Measurements from ENCODE around the gene LHFPL5.

LHFPL5 gene

DNA sequence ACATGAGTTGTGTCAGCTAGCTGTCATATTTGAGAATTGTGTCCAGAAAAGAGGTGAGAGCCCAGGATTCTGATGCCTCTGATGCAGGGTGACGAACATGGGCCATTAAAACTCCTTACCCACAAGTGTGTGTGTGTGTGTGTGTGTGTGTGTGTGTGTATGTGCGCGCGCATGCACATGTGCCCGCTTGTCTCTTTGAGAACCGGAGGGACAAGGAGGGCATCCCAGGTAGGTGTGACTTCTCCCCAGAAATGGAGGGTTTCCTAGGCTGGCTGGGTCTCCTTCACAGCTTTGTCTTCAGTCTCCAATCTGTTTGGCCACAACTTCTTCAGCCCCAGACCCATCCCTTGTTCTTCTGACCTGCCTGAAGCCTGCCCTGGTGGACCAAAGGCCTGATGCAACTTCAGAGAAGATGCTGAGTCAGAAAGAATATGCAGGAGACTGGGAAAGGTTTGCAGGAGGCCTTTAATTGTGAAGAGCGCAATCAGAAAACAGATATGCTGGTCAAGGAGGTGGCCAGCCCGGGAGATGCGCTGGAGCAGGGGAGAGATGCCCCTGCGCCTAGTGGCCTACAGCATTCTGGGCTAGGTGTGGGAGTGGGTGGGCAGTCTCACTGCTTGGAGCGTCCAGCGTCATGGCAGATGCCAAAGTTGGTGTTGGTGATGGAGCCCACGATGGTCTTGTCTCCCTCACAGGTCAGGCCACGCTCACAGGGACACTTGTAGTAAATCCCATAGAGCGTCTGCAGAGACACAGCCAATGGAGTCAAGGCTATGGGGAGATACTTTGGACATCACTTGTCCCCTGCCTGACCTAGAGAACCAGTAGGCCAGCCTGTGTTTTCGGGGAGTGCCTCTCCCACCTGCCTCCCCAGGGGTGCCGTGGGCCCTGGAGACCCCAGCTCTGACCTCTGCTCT, 10.4 kb upstream of the LHFPL5 start:
- no peak for DNase-seq

DNA sequence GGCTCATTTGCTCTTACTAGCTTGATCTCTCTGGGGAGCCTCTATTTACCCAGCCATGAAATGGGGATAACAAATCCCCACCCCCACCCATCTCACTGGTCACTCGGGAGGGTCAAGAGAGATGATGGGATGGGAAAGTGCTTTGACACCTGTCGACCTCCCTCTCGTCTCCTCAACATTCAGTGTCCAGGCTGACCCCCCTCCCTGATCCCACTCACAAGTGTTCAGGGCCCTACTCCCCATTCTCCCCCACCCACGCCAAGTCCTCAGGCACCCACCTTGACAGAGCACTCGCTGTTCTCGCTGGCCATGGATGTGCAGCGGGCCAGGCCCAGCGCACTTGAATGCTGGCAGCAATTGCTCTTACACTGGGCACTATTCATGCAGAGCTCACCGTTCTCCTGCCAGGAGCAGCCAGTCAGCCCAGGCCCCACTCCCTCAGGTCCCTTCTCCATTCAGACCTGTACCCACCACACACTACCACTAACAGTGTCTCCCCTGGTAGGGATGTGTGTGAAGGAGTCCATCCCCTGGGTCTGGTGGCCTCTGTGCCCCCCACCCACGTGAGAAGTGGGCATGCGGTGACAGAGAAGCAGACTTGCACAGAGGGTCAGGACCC, 9.6 kb upstream of the LHFPL5 start:
- DNase-seq = no peak

DNA sequence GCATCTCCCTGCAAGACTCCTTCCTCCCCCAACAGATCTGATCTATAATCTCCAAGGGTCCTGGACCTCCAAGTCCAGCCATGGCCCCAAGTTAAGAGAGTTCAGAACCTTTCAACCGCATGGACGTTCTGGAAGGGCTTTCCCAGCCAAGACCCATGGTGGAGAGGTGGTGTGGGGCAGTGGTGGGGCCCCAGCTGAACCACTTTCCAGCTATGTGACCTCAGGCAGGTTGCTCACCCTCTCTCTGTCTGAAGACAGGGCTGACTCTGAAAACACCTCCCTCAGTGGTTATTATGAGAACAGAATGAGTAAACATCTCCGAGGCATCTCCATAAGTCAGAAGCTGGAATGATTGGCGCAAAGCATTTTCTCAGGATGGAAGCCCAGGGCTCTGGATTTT, 8.9 kb upstream of the LHFPL5 start:
- DNase-seq = no peak

DNA sequence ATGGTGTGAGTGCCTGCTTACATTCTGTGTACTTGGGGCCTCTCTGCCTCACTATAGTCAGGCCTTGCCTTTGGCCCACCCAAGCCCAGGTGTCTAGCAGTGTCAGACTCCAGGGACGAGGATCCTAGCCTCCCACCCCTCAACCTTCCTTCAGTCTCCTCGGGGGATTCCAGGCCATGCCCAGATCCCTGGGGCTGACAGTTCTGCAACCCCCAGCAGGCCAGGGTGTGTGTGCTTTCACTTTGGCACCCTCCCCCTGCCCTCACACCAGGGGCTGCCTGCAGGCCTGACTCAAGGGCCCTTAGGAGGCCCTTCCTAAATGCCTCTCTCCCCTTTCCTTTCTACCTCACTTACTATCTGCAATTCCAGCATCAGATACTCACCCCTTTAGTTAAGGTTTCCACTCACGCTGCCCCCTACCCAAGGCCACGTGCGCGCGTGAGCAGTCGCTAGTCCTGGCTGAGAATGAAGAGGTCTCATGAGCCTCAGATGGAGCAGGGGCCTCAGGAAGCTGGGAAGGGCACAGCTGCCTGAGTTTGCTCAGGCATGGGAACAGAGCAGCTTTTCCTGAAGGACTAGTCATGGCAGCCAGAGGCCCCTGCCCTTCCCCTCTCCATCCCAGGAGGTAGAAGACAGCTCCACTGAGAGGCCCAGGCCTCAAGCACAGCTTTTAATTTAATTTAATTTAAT, 7.2 kb upstream of the LHFPL5 start:
- no peak for DNase-seq

DNA sequence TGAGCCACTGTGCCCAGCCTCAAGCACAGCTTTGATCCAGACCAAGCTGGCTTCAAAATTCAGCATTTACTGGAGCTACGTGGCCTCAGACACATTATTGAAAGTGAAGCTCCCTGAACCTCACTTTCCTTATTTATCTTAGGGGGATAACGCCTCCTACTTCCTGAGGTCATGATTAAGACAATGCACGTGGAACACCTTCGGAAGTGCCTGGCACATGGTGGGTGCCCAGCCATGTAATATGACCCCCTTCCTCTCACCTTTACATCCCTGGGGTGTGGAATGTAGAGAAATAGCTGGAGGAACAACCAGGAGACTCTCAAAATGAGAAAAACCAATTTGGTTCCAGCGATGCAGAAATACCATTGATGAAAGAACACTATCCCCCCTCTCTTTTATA, 6.4 kb upstream of the LHFPL5 start:
- DNase-seq = no peak

DNA sequence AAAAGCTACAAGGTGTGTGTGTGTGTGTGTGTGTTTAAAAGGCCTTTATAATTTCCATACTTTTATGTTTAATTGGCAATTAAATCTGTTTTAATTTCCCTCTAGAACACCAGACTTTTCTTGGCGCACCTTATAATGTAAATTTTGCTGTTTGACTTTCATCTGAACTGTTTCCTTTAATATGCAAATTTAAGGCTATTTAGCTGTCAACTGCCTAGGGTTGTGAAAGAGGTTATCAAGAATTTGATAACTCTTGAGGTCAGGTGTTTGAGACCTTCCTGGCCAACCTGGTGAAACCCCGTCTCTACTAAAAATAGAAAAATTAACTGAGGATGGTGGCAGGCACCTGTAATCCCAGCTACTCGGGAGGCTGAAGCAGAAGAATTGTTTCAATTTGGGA, 4.0 kb upstream of the LHFPL5 start:
- DNase-seq = no peak

DNA sequence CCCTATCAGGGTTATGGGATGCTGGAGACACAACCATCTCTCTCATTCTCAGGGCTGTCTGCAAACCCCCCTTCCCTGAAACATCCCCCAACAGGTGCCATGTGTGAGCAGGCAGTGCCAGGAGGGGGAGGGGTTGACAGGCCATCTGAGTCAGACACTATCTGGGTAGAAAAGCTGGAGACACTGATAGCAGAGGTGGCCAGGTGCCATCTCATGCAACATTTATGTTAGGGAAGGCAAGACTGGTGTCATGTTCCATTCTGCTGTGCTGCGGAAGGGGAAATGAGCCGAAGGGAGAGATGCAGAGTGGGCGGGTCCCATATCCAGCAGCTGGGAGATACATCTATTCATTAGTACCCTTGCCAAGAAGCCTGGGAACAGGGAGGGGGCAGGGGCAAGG, 3.5 kb downstream of the LHFPL5 start:
- DNase-seq = no peak

DNA sequence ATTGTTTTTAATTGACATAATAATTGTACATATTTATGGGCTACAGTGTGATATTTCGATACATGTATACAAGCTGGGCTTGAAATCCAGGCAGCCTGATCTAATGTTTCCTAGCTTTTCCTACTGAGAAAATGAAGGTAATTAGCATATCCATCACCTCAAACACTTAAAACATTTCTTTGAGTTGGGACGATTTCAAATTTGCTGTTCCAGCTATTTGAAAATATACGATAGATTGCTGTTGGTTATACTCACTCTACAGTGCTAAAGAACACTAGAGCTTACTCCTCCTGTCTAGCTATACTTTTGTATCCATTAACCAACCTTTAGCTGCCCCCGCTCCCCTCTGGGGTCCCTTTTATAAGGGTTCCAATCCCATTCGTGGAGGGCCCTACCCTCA, 4.7 kb downstream of the LHFPL5 start:
- no peak for DNase-seq

DNA sequence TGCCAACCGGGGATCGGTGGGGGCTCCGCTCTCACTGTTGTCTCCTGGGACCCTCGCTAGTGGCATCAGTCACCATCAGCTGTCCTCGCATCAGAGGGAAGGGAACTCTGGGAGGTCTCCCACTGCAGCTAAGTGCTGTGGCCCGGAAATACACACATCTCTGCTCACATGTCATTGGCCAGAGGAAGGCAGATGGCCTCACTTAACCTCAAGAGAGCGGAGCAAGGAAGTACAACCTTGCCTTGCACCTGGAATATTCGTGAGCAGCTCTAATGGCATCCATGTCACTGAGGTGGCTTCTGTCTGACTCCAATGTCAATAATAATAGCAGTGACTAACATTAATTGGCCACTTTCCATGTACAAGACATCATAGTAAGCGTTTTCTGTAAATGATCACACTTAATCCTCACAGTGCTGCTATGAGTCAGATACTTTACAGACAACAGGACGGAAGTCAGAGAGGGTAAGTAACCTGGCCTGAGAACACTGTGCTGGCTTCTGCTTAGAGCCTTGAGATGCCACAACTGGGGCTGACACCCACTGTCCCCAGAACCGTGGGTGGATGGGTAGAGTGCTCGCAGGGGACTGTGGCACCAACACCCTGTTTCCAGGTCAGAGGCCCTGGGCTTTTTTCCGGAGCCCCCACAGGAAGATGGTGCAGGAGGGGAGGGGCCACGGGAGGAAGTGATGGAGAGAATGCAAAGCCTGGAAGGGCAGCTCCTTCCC, 6.0 kb downstream of the LHFPL5 start:
- DNase-seq = no peak

DNA sequence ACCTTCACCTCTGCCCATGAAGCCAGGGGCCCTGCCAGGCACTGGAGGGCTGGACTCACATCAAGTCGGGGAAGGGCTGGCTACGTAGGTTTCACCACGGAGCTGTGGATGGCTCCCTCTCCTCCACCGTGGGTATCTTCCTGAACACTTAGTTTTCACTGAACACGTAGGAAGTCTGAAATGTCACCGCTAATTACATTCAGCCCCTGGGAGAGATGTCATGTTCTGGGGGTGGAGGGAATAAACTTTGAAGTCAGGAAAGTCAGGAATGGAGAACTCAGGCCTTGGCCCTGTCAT, 6.5 kb downstream of the LHFPL5 start:
- DNase-seq = no peak

DNA sequence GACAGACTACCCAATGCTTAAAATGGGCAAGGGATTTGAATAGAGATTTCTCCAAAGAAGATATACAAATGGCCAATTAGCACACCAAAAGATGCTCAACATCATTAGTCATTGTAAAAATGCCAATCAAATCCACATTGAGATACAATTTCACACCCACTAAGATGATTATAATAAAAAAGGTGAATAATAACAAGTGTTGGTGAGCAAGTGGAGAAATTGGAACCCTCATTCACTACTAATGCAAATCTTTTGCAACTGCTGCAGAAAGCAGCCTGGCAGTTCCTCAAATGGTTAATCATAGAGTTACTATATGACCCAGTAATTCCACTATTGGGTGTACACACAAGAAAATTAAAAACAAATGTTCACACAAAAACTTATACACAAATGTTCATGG, 12.4 kb downstream of the LHFPL5 start:
- DNase-seq = no peak

DNA sequence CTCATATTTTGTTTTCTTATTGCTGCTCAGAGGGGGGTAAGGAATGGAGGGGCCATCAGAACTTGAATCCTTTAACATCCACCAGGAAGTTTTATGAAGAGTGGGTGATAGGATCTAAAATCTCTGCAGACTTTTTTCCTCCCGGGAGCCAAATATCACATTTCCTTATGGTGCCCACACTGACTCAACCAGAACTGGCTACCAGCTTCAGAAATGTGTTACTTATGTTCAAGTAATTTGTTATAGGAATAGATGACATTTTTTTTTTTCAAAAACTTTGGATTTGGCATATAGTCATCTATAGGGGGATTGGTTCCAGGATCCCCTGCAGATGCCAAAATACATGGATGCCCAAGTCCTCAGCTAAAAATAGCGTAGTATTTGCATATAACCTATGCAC, 18.4 kb downstream of the LHFPL5 start:
- DNase-seq = no peak

DNA sequence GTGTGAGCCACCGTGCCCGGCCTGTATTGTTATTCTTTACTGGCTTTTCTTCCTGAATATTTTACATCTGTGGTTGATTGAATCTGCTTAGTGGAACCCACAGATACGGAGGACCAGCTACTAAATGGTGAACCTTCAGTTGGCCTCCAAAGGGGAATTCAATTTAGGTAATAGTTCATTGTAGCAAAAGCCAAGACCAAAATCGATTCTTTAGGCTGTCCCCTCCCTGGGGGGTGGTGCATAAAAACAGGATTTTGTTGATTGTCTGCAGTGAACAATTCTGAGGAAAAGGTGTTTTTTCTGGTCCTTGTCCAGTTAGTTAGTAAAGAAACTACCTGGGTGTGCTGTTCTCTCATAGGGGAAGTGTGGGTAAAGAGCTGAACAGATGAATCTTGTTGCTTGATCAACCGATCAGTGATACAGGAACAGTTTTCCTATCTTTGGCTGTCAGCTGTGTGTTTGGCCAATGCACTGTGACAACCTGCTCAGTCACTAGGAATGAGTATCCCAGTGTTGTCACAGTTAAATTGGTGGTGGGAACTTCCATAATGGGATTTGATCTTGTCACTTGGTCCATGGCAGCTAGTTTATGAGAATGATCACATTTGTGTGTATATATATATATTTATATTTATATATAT, 19.5 kb downstream of the LHFPL5 start:
- no peak for DNase-seq

DNA sequence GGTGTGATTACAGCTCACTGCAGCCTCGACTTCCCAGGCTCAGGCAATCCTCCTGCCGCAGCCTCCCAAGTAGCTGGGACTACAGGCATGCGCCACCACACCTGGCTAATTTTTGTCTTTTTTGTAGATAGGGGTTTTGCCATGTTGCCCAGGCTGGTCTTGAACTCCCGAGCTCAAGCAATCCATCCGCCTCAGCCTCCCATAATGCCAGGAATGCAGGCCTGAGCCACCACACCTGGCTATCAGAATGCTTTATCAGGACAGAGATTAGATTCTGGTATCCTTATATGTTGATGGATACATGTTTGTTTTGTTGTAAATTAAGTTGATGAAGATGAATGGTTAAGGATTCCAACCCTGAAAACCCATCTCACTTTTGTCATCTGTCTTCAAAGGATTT, 24.2 kb downstream of the LHFPL5 start:
- no peak for DNase-seq

DNA sequence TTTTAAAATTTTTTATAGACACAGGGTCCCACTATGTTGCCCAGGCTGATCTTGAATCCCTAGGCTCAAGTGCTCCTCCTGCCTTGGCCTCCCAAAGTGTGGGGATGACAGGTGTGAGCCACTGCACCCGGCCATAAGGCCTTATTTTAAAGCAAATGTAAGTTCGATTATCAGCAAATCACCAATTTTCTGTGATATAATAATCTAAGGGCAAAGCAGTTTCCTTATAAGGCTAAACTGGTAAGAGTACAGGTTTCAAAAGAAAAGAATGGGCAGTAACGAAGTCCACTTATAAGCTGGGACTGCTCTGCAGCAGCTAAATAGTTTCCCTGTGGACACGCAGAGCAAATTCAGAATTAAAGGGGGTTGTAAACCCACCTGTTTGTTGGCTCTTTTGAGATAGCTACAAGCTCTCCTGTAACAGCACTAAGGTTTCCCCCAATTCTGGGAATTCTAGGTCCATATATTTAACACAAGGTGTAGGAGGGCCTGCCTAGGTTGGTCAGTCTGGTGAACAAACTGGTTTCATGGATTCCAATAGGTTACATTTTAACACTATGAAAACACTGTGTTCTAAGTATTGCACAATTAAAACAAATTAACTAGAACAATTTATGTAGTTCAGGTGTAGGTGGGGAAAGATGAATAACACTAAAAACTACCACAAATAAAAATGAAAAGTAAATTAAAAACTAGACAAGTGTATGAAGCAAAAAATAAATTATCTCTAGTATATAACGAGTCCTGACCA, 26.3 kb downstream of the LHFPL5 start:
- no peak for DNase-seq

DNA sequence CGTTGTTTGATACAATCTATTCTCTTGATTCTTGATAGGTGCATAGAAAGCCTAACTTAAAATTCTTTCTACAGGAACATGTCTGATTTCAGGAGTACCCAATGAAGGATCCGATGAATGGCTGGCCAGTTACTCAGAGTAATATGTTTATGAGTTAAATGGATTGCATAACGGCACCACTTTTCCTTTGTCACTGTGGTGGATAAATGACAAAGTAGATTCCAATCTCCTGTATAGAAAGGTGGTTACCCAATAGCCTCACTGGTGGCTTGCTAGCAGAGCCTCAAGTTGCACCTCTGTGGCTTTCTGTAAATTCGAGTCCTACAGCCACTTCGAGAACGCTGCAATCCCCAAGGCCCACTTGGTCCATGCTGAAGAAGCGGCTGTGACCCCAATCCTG, 28.4 kb downstream of the LHFPL5 start:
- no peak for DNase-seq

DNA sequence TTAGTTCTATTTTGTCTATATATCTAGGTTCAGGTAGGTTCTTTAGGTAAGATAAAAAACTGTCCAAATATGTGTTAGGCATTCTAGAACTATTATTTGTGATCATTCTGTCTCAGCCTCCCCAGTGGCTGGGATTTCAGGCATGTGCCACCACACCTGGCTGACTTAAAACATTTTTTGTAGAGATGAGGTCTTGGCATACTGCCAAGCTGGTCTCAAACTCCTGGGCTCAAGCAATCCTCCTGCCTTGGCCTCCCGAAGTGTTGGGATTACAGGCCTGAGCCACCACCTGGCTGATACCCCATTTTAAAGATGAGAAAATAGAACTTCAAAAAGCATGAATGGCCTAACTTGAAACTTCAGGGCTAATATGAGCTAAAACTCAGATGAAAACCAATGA, 33.9 kb downstream of the LHFPL5 start:
- DNase-seq = no peak

DNA sequence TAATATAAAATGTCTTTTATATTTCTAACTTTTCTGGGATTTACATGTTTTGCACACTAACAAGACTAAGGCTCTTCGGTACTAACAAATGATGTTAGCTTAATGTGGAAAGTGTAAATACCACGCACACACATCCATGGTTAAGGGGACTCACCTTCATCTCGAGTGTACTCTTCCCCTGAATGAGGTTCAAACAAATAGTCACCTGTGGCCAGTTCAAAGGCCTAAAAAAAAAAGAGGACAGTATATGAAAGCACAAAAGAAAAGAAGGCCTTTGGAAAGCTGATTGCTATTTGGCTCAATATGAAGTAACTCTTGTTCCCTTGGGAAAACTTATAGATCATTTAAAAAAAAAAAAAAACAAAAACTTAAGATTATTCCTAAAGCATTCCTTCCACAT, 37.2 kb downstream of the LHFPL5 start:
- DNase-seq = no peak

DNA sequence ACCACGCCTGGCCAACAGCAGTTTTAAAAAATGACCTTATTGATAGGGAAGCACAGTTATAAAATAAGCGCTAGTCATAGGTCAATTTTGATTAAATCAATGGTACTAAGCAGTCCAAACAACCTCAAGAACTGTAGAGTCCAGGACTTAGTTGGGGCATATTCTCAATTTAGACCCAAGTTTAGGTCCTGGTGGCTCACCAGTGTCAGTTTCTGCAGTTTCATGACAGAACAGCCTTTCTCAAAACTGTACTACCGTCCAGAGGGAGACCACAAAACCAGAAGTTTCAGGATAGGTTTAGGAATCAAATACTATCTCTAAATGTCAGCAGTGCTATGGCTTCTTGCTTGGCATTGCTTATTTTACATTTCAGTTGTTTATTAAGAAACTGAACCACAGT, 39.1 kb downstream of the LHFPL5 start:
- no peak for DNase-seq

DNA sequence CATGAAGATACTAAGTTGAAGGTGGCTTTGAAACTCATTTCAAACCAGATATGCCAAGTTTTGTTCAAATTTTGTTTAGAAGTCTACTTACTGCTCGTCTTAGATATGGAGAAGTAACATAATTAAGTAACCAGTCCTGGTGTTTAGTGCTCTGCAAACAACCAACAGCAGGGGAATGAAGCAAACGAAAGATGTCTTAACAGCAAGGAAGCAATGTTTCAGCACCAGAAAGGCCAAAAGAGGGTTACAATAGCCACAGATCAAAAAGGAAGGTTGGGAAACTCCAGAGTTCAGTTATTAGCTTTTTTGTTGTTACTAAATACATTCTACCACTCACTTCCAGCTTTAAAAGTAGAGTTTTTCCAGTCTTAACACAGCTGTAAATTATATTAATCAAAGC, 45.1 kb downstream of the LHFPL5 start:
- no peak for DNase-seq

DNA sequence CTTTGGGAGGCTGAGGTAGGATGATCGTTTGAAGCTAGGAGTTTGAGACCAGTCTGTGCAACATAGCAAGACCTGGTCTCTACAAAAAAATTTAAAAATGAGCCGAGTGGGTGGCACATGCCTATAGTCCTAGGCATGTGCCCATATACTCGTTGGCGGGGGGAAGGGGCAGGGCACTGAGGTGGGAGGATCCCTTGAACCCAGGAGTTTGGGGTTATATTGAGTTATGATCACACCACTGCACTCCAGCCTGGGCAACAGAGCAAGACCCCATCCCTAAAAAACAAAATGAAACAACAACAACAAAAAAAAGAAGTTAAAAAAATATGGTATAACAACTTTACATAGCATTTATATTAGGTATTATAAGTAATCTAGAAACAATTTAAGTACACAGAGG, 47.8 kb downstream of the LHFPL5 start:
- DNase-seq = no peak

DNA sequence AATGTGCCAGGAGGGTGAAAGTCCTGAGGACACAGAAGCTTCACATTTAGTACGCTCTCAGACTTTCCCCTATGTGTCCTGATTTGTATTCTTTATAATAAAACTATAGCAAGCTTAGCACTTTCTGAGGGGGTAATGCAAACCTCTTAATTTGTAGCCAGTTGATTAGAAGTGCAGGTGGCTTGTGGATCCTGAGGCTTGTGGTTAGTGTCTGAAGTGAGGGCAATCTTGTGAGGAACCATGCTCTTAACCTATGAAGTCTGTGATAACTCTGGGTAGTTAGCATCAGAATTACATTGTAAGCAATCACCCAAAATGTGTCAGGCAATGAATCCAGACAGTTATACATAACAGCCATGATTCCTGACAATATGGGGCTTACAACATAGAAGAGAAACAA, 51.1 kb downstream of the LHFPL5 start:
- no peak for DNase-seq
